GM21619 (cell line): Measurements from ENCODE around the gene CAPN12.
A peak's percentile ranks its signal among the peaks of the same experiment; 100 is the strongest.
"Not testable (repeated sequence)": the region's sequence is repeated elsewhere in the genome, so short reads cannot be mapped to it uniquely, and the experiment has no call there.

Experiments
- ATAC-seq: cut with Tn5 transposase; IDR thresholded peaks from one replicate; pipeline ENCODE4 v1.9.1; 2021; ENCODE audit not compliant: unreplicated experiment

Gene CAPN12

GRCh38 chr19:38771569-38771968 is 27.3 kb upstream of the CAPN12 start:
- ATAC-seq, result not testable (repeated sequence)

- ATAC-seq, result not testable (repeated sequence)
These were observed 26.6 kb upstream of the CAPN12 start for GRCh38 chr19:38770949-38771275.

DNA sequence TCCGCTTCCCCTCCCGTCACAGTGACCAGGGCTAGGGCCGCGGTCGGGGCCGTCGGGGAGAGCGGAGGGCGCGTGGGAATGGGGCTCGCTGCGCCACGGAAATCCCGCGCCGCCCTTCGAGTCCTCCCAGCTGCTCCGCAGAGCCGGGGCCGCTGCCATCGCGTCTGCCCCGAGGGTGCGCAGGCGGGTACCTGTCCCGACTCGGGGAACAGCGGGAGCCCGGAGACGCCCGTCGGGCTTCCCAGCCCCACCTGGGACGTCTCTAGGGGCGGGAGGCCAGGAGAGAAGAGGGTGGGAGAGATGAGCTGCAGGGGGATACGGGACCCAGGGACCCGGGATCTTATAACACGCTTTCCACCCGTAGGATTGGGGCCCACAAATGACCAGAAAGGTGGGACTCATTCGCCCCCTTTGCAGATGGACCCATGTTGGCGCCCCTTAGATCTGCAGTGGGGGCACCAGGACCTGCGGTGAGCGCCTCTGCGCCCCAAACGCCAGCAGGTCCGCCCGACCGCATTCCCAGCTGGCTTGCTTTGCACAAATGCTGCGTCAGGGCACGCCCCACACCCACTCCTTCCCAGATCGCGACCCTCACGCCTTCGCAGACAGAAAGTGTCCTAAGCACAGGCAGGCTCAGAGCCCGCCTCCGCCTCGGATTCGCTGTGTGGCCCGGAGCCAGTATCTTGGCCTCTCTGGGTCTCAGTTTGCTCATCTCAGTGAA is 26.1 kb upstream of the CAPN12 start:
- ATAC-seq, result not testable (repeated sequence)

- ATAC-seq, result peak; percentile 59
These were observed 25.4 kb upstream of the CAPN12 start for GRCh38 chr19:38769635-38770211.

GRCh38 chr19:38766276-38767047 is 22.2 kb upstream of the CAPN12 start:
- ATAC-seq, result no peak

- ATAC-seq, result no peak
These were observed 20.9 kb upstream of the CAPN12 start for GRCh38 chr19:38765214-38765613.

GRCh38 chr19:38763795-38764220 is 19.5 kb upstream of the CAPN12 start:
- no peak for ATAC-seq

- ATAC-seq, result not testable (repeated sequence)
These were observed 17.7 kb upstream of the CAPN12 start for GRCh38 chr19:38761884-38762389.

DNA sequence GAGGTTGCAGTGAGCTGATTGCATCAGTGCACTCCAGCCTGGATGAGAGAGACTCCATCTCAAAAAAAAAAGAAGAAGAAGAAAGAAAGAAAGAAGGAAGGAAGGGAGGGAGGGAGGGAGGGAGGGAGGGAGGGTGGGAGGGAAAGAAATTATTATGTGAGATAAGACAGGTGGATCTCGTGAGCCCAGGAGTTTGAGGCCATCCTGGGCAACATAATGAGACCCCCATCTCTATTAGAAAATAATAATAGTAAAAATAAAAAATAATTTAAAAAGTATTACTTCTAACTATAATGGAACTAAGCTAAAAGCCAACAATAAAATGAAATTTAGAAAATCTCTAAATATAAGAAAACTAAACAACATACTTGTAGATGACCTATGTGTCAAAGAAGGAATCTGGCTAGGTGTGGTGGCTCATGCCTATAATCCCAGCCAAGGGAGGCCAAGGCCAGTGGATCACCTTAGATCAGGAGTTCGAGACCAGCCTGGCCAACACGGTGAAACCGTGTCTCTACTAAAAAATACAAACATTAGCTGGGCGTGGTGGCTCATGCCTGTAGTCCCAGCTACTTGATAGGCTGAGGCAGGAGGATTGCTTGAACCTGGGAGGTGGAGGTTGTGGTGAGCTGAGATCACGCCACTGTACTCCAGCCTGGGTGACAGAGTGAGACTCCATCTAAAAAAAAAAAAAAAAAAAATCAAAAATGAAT is 16.7 kb upstream of the CAPN12 start:
- not testable (repeated sequence) for ATAC-seq

GRCh38 chr19:38759590-38760003 is 15.3 kb upstream of the CAPN12 start:
- no peak for ATAC-seq

GRCh38 chr19:38754196-38754595 is 9.9 kb upstream of the CAPN12 start:
- not testable (repeated sequence) for ATAC-seq

- ATAC-seq, result not testable (repeated sequence)
These were observed 9.5 kb upstream of the CAPN12 start for GRCh38 chr19:38753783-38754182.

- ATAC-seq, result no peak
These were observed 1.0 kb upstream of the CAPN12 start for GRCh38 chr19:38745316-38745715.

DNA sequence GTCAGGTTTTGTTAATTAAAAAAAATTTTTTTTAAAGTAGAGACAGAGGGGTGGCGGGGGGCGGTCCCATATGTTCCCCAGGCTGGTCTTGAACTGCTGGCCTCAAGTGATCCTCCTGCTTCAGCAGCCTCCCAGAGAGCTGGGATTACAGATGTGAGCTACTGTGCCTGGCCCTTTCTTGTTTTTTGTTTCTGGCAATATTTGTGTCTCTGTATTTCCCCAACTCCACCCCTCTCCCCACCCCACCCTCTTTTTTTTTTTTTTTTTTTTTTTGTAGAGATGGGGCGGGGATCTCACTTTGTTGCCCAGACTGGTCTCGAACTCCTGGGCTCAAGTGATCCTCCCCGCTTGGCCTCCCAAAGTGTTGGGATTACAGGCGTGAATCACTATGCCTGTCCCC is 600 bp upstream of the CAPN12 start:
- no peak for ATAC-seq

DNA sequence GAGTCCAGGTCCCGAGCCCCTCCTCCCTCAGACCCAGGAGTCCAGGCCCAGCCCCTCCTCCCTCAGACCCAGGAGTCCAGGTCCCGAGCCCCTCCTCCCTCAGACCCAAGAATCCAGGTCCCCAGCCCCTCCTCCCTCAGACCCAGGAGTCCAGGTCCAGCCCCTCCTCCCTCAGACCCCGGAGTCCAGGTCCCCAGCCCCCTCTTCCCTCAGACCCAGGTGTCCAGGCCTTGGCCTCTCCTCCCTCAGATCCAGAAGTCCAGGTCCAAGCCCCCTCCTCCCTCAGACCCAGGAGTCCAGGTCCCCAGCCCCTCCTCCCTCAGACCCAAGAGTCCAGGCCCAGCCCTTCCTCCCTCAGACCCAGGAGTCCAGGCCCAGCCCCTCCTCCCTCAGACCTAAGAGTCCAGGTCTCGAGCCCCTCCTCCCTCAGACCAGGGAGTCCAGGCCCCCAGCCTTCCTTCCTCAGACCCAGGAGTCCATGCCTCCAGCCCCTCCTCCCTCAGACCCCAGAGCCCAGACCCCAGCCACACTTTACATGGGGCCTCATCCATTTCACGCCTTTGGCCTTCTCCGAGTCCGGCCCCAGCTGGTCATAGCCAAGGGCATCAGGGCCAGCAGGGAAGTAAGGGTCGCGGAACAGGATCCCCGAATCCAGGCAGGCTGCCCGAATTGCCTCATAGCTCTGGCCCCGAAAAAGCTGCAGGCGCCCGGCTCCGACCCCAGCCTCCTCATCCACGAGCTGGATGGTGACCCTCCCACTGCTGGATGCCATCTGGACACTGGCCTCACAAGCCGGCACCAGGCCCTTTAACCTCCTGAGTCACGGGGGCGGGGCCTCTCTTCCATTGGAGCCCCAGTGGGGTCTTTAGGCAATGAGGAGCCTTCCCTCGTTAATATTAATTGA is 628 bp downstream of the CAPN12 start:
- ATAC-seq, result no peak

DNA sequence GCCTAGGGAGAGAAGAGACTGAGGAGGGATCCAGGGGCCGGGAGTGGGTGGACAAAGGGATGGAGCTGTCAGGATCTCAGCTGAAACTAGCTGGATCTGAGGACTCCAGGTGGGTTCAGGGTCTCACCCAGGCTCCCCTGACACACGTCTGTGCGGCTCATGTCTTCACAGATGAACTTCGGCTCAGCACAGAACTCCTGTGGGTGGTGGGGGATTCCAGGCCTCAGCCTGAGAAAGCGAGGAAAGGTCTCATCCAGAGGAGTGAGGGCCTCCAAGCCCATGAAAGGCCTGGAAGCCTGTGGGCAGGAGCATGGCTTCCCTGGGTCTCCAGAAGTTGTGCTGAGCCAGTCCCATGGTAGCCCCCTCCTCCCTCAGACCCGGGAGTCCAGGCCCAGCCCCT is 1.4 kb downstream of the CAPN12 start:
- ATAC-seq, result no peak

DNA sequence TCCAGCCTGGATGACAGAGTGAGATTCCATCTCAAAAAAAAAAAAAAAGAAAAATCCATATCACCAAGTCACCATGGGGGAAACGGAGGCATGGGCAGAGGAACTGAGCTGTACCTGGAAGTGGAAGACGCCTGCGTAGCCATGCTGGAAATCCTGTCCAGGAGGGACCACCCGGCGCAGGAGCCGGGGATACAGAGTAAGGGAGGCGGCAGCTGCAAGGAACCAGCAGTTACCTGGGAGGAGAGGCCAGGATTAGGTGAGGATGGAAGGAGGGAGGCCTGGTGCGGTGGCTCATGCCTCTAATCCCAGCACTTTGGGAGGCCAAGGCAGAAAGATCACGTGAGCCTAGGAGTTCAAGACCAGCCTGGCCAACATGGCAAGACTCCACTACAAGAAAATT is 2.0 kb downstream of the CAPN12 start:
- ATAC-seq, result no peak

DNA sequence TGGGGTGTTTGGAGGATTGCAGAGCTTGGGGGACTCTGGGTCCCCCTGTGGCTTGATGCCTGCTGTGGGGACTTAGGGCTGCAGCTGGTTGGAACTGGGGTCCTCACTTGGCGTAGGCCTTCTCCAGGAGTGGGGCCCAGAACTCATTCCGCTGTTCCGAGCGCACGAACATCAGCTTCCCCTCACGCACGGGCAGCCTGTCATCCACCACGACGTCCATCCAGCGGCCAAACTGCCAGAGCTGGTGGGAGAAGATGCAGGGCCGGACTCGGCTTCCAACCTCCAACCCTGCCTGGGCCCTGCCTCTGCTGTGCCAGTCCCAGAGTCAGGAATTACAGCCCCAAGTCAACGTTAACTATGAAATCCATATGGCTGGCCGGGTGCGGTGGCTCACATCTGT is 2.6 kb downstream of the CAPN12 start:
- no peak for ATAC-seq

GRCh38 chr19:38740932-38741331 is 3.3 kb downstream of the CAPN12 start:
- no peak for ATAC-seq

- no peak for ATAC-seq
These were observed 4.0 kb downstream of the CAPN12 start for GRCh38 chr19:38740257-38740592.
